Thyroid gland (tissue), 4 donors: ENCODE data around the gene NPAT. TPM values are rescaled to one million over a fixed set of nuclear protein-coding genes. Genes with fewer than 3 reads are reported as not detected.

Source experiments
- DNase-seq, 2 donors: peaks; one replicate each; pipeline ENCODE4 v3.0.0-alpha.2; 2019
- H3K27ac ChIP-seq, 3 donors: fragments of 200-600 bp; sonication (generic); 1 replicate in 2 of 3; 2 replicates in 1 of 3; pipeline ENCODE4 v1.5.1; 2016 to 2019; ENCODE audit warnings: mild to moderate bottlenecking in 1 of 3, moderate library complexity in 1 of 3
- H3K27me3 ChIP-seq: fragments of 200-600 bp; sonication (generic); one replicate; pipeline ENCODE4 v1.5.1; 2019
- H3K36me3 ChIP-seq, 2 donors: fragments of 200-600 bp; sonication (generic); one replicate each; pipeline ENCODE4 v1.5.1; 2016 to 2019
- H3K4me1 ChIP-seq, 2 donors: fragments of 200-600 bp; sonication (generic); one replicate each; pipeline ENCODE4 v1.5.1; 2017 to 2019
- H3K4me3 ChIP-seq, 3 donors: fragments of 200-600 bp; sonication (generic); replicated peaks in 1 of 3; 1 replicate in 2 of 3; 2 replicates in 1 of 3; pipeline ENCODE4 v1.5.1; 2016; ENCODE audit warnings: mild to moderate bottlenecking in 1 of 3
- H3K9me3 ChIP-seq: fragments of 200-600 bp; sonication (generic); one replicate; pipeline ENCODE4 v1.5.1; 2017
- POLR2A ChIP-seq, 2 donors: fragments of 450-650 bp; IDR thresholded peaks; one replicate each; pipeline ENCODE4 v1.6.1; 2017; ENCODE audit warnings: antibody characterized with exemption in 2 of 2, mild to moderate bottlenecking in 2 of 2, moderate library complexity in 1 of 2
- WGBS, 2 donors: methylation state at CpG; one replicate each; pipeline ENCODE4 v1.1.5; 2017; 5-methylcytosine and 5-hydroxymethylcytosine counted together
- intact Hi-C: fragments of 100-400 bp; cut with DNase I; formaldehyde crosslinking; loops from one replicate; pipeline ENCODE4 v1.15.1; 2023
- total RNA-seq, 4 donors: library from RNA; depleted of rRNA; stranded (reverse); fragments of >200 nt; gene quantifications; one replicate each; pipeline ENCODE4 v1.2.3, GENCODE V29; 2016
- TF ChIP-seq, protein P1 (sequence below), 6 experiments: fragments of 200-600 bp in 3 of 6; fragments of 450-650 bp in 3 of 6; sonication (generic) in 3 of 6; IDR thresholded peaks; one replicate each; pipeline ENCODE4 v1.5.1; 2016 to 2019; ENCODE audit warnings: antibody characterized with exemption in 6 of 6, mild to moderate bottlenecking in 2 of 6, inconsistent platforms in 1 of 6, moderate library complexity in 1 of 6

Gene NPAT
- total RNA-seq: 10 to 100 TPM; 20.6 to 48.0 (median 27.4) TPM

DNA sequence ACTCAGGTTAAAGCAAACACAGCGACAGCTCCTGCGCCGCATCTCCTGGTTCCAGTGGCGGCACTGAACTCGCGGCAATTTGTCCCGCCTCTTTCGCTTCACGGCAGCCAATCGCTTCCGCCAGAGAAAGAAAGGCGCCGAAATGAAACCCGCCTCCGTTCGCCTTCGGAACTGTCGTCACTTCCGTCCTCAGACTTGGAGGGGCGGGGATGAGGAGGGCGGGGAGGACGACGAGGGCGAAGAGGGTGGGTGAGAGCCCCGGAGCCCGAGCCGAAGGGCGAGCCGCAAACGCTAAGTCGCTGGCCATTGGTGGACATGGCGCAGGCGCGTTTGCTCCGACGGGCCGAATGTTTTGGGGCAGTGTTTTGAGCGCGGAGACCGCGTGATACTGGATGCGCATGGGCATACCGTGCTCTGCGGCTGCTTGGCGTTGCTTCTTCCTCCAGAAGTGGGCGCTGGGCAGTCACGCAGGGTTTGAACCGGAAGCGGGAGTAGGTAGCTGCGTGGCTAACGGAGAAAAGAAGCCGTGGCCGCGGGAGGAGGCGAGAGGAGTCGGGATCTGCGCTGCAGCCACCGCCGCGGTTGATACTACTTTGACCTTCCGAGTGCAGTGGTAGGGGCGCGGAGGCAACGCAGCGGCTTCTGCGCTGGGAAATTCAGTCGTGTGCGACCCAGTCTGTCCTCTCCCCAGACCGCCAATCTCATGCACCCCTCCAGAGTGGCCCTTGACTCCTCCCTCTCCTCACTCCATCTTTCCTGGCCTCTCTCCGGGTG, at the start of gene NPAT, which contains the start of gene ATM:
NPAT (minus strand) TSS at position 65 of the 774 bp plus-strand sequence. CDS start 102 bp downstream, outside the sequence.
ATM (plus strand) TSS at position 494 of the 774 bp plus-strand sequence. CDS start 4,558 bp downstream, outside the sequence.
- WGBS, 2 donors: 0 to 1% methylated on average over 46 to 66 of the region's 70 CpGs
- Histone ChIP-seq H3K27ac (peak within 1 kb of the TSS; percentile 87 to 94 (median 93)), H3K4me3 (peak within 1 kb of the TSS; percentile 32 to 86 (median 69)), H3K4me1 (peaks cover 31 to 35% of the 10 kb centered on the region in 2 donors), H3K9me3 (no peaks in the 10 kb centered on the region), H3K36me3 (no peaks in the 10 kb centered on the region), H3K27me3 (no peaks in the 10 kb centered on the region)
- DNase-seq: peak; percentile 100
- TF ChIP-seq POLR2A (IDR thresholded peaks at IDR 0.05): peak; percentile 42 to 94
- TF ChIP-seq, protein P1, sequence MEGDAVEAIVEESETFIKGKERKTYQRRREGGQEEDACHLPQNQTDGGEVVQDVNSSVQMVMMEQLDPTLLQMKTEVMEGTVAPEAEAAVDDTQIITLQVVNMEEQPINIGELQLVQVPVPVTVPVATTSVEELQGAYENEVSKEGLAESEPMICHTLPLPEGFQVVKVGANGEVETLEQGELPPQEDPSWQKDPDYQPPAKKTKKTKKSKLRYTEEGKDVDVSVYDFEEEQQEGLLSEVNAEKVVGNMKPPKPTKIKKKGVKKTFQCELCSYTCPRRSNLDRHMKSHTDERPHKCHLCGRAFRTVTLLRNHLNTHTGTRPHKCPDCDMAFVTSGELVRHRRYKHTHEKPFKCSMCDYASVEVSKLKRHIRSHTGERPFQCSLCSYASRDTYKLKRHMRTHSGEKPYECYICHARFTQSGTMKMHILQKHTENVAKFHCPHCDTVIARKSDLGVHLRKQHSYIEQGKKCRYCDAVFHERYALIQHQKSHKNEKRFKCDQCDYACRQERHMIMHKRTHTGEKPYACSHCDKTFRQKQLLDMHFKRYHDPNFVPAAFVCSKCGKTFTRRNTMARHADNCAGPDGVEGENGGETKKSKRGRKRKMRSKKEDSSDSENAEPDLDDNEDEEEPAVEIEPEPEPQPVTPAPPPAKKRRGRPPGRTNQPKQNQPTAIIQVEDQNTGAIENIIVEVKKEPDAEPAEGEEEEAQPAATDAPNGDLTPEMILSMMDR (IDR thresholded peaks at IDR 0.05): peak in 5 of 6 experiments; percentile 32 to 78 (median 63)
- intact Hi-C loops: loop anchor here (10.0 kb wide), 1 partner anchor 98 kb away; the partner anchor contains the start of gene ACAT1

DNA sequence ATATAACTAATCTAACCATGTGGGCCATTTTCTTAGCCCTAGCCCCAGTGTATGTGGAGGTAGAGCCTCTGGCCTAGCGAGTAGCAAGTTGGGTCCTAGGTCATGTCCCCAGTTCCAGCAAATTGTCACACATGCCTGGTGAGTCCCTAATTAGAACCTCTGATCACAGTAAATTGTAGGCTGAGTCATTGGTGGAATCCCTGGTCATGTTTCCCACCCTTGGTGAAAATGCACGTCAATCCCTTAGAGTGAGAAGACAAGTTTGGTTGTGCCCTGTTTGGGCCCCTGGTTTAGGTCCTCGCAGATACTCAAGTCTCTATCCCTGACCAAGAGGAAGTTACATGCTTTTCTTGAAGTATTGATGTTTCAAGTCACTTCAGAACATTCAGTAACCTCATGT, 47.1 kb upstream of the NPAT start:
- Histone ChIP-seq H3K27ac (no peak overlapping the region), H3K9me3 (no peaks in the 10 kb centered on the region), H3K4me3 (no peak overlapping the region), H3K36me3 (peaks cover 23 to 32% of the 10 kb centered on the region in 2 donors), H3K4me1 (no peaks in the 10 kb centered on the region), H3K27me3 (no peaks in the 10 kb centered on the region)
- no peak for TF ChIP-seq POLR2A (IDR thresholded peaks at IDR 0.05)
- TF ChIP-seq, protein P1 (IDR thresholded peaks at IDR 0.05): no peak
- WGBS, 2 donors: 93 to 98% methylated on average over 3 of the region's 3 CpGs
- intact Hi-C loops: no loop called here
- DNase-seq: no peak

GRCh38 chr11:108253176-108253575, 30.7 kb upstream of the NPAT start:
- Histone ChIP-seq H3K27ac (no peak overlapping the region), H3K27me3 (no peaks in the 10 kb centered on the region), H3K36me3 (peaks cover 45 to 55% of the 10 kb centered on the region in 2 donors), H3K4me3 (no peak overlapping the region), H3K4me1 (no peaks in the 10 kb centered on the region), H3K9me3 (no peaks in the 10 kb centered on the region)
- no peak for DNase-seq
- 98 to 100% methylated on average over 1 of the region's 1 CpG for WGBS, 2 donors
- TF ChIP-seq, protein P1 (IDR thresholded peaks at IDR 0.05): no peak
- TF ChIP-seq POLR2A (IDR thresholded peaks at IDR 0.05): no peak
- intact Hi-C loops: no loop called here

DNA sequence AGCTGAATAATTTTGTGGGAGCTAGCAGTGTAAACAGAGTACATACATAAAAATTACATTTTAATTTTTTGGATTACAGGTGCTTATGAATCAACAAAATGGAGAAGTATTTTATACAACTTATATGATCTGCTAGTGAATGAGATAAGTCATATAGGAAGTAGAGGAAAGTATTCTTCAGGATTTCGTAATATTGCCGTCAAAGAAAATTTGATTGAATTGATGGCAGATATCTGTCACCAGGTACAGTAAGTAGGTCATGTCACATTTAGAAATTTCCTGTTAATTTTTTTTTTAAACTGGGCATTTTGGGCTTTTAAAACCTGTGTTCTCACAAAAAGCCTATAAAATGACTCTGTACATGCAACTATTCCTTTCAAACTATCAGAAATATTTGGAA, 24.4 kb upstream of the NPAT start:
- no peak for DNase-seq
- H3K9me3 ChIP-seq: no peaks in the 10 kb centered on the region
- WGBS, 2 donors: 92 to 94% methylated on average over 2 of the region's 2 CpGs
- H3K27ac ChIP-seq: no peak overlapping the region
- no peak overlapping the region for H3K4me3 ChIP-seq
- H3K27me3 ChIP-seq: no peaks in the 10 kb centered on the region
- TF ChIP-seq POLR2A (IDR thresholded peaks at IDR 0.05): no peak
- TF ChIP-seq, protein P1 (IDR thresholded peaks at IDR 0.05): no peak
- intact Hi-C loops: no loop called here
- H3K4me1 ChIP-seq: no peaks in the 10 kb centered on the region
- H3K36me3 ChIP-seq: peaks cover 18 to 21% of the 10 kb centered on the region in 2 donors

GRCh38 chr11:108246308-108246707, 23.9 kb upstream of the NPAT start:
- no peak overlapping the region for H3K4me3 ChIP-seq
- no peak overlapping the region for H3K27ac ChIP-seq
- intact Hi-C loops: no loop called here
- peaks cover 12 to 15% of the 10 kb centered on the region in 2 donors for H3K36me3 ChIP-seq
- TF ChIP-seq POLR2A (IDR thresholded peaks at IDR 0.05): no peak
- TF ChIP-seq, protein P1 (IDR thresholded peaks at IDR 0.05): no peak
- no peak for DNase-seq
- H3K4me1 ChIP-seq: no peaks in the 10 kb centered on the region
- H3K27me3 ChIP-seq: no peaks in the 10 kb centered on the region
- WGBS, 2 donors: 80 to 96% methylated on average over 3 of the region's 3 CpGs
- H3K9me3 ChIP-seq: no peaks in the 10 kb centered on the region
